HepG2 (cell line): ENCODE data around the gene SEC14L2. TPM values are rescaled to one million over a fixed set of nuclear protein-coding genes. Genes with fewer than 3 reads are reported as not detected.

Experiments
- ATAC-seq: fragments of 200-7000 bp; cut with Tn5 transposase; 3 replicates; pipeline ENCODE4 v1.9.1; 2020; ENCODE audit warnings: mild to moderate bottlenecking, moderate library complexity
- BruUV-seq: library from RNA; stranded (reverse); fragments of 400-500 nt; replicated peaks from 2 replicates; lab custom pipeline; 2021; lab: Mats Ljungman, UMichigan
- CTCF ChIA-PET: fragments of 300-600 bp; formaldehyde crosslinking; extraction: SDS; loops from one replicate; lab custom pipeline; 2021; ENCODE audit warnings: low total read pairs, inconsistent platforms, low intra/inter-chr PET ratio; lab: Yijun Ruan, JAX
- POLR2A ChIA-PET: fragments of 350-600 bp; sonication (Branson Sonifier 250); formaldehyde crosslinking; loops from one replicate; lab custom pipeline; 2020; ENCODE audit warnings: antibody characterized with exemption, inconsistent platforms; lab: Yijun Ruan, JAX
- DNase-seq: peaks from one replicate; pipeline ENCODE4 v3.0.0-alpha.2; 2015; ENCODE audit warnings: low spot score
- FAIRE-seq: peaks from 3 replicates; lab custom pipeline; 2011; peaks lifted over from hg19 to GRCh38; lab: Jason Lieb, UNC
- H2AFZ ChIP-seq: one replicate; pipeline ENCODE4 v1.6.1; 2011; ENCODE audit warnings: low read length, inconsistent platforms
- H3K27ac ChIP-seq: fragments of 300-600 bp; 3 replicates; pipeline ENCODE4 v1.8.0; 2011; ENCODE audit warnings: mixed run types, mild to moderate bottlenecking, mixed read lengths, low read length, inconsistent platforms; ENCODE audit not compliant: insufficient read depth; ENCODE audit errors: extremely low read length
- H3K27me3 ChIP-seq, 2 experiments: fragments of 200-600 bp in 1 of 2; 2 replicates in 1 of 2; 3 replicates in 1 of 2; pipeline versions ENCODE4 v1.6.0 to v1.8.0; 2011; ENCODE audit warnings: low read length in 2 of 2, mild to moderate bottlenecking in 2 of 2, moderate library complexity in 2 of 2, inconsistent platforms in 1 of 2; ENCODE audit not compliant: insufficient read depth in 2 of 2, control insufficient read depth in 1 of 2
- H3K36me3 ChIP-seq, 2 experiments: fragments of 200-600 bp in 1 of 2; replicated peaks in 1 of 2; 2 replicates in 1 of 2; 3 replicates in 1 of 2; pipeline versions ENCODE4 v1.5.1 to v1.8.0; 2011; ENCODE audit warnings: low read length in 2 of 2, inconsistent platforms in 1 of 2; ENCODE audit not compliant: insufficient read depth in 2 of 2, control insufficient read depth in 1 of 2
- H3K4me1 ChIP-seq: 2 replicates; pipeline ENCODE4 v1.5.1; 2012; ENCODE audit warnings: low read length, inconsistent platforms; ENCODE audit not compliant: insufficient read depth
- H3K4me2 ChIP-seq: 2 replicates; pipeline ENCODE4 v1.6.0; 2011; ENCODE audit warnings: low read depth, low read length, inconsistent platforms
- H3K4me3 ChIP-seq, 3 experiments: fragments of 200-600 bp in 1 of 3; sonication (generic), shearing (Covaris generic) in 1 of 3; replicated peaks in 1 of 3; 2 replicates each; pipeline ENCODE4 v1.5.1; 2011 to 2016; ENCODE audit warnings: low read length in 3 of 3, inconsistent platforms in 2 of 3, low read depth in 2 of 3, mild to moderate bottlenecking in 2 of 3, control low read depth in 1 of 3, mixed read lengths in 1 of 3; ENCODE audit not compliant: insufficient read depth in 1 of 3
- H3K79me2 ChIP-seq: one replicate; pipeline ENCODE4 v1.6.1; 2011; ENCODE audit warnings: low read length, inconsistent platforms; ENCODE audit not compliant: insufficient read depth
- H3K9ac ChIP-seq: 2 replicates; pipeline ENCODE4 v1.6.0; 2011; ENCODE audit warnings: mild to moderate bottlenecking, low read depth, low read length, inconsistent platforms; ENCODE audit not compliant: insufficient read depth
- H3K9me3 ChIP-seq: 2 replicates; pipeline ENCODE4 v1.5.1; 2012; ENCODE audit warnings: mild to moderate bottlenecking, low read length
- H4K20me1 ChIP-seq: 2 replicates; pipeline ENCODE4 v1.6.0; 2011; ENCODE audit warnings: inconsistent platforms, mild to moderate bottlenecking, low read length, moderate library complexity; ENCODE audit not compliant: insufficient read depth
- ETS1 ChIP-seq: sonication (generic); formaldehyde crosslinking; IDR thresholded peaks from 2 replicates; pipeline ENCODE4 v1.4.0; 2020; ENCODE audit warnings: missing genetic modification reagents
- HNRNPK ChIP-seq: fragments of 200-400 bp; formaldehyde crosslinking; IDR thresholded peaks from 2 replicates; pipeline ENCODE4 v1.6.1; 2018; ENCODE audit warnings: low read length, low read depth, moderate library complexity, mild to moderate bottlenecking; ENCODE audit not compliant: poor library complexity, severe bottlenecking
- KAT8 ChIP-seq: IDR thresholded peaks from 2 replicates; pipeline ENCODE4 v1.6.1; 2016; ENCODE audit warnings: missing genetic modification reagents, missing compliant biosample characterization
- MBNL3 ChIP-seq: fragments of 250-450 bp; sonication (Bioruptor Pico); conservative IDR thresholded peaks from 2 replicates; pipeline ENCODE4 v1.8.0; 2022; ENCODE audit warnings: mild to moderate bottlenecking, inconsistent platforms
- MEIS1 ChIP-seq: sonication (generic); formaldehyde crosslinking; IDR thresholded peaks from 2 replicates; pipeline ENCODE4 v1.9.0; 2021; ENCODE audit warnings: mild to moderate bottlenecking, missing genetic modification reagents, moderate library complexity, borderline replicate concordance
- PCBP1 ChIP-seq: fragments of 200-400 bp; formaldehyde crosslinking; IDR thresholded peaks from 2 replicates; pipeline ENCODE4 v1.6.1; 2017; ENCODE audit warnings: mild to moderate bottlenecking, low read depth, low read length, borderline replicate concordance
- PTBP1 ChIP-seq: fragments of 200-400 bp; formaldehyde crosslinking; IDR thresholded peaks from 2 replicates; pipeline ENCODE4 v1.6.1; 2018; ENCODE audit warnings: low read length, low read depth; ENCODE audit not compliant: poor library complexity, severe bottlenecking
- RELA ChIP-seq: sonication (generic); formaldehyde crosslinking; IDR thresholded peaks from 2 replicates; pipeline ENCODE4 v1.4.0; 2020; ENCODE audit warnings: missing genetic modification reagents
- SIX4 ChIP-seq: sonication (generic); formaldehyde crosslinking; IDR thresholded peaks from 2 replicates; pipeline ENCODE4 v1.4.0; 2020; ENCODE audit warnings: missing genetic modification reagents
- TEAD3 ChIP-seq: optimal IDR thresholded peaks from 2 replicates; pipeline ENCODE3; 2016; ENCODE audit warnings: borderline replicate concordance
- ZNF12 ChIP-seq: sonication (generic); formaldehyde crosslinking; IDR thresholded peaks from 2 replicates; pipeline ENCODE4 v1.5.0; 2020; ENCODE audit warnings: missing genetic modification reagents
- ZNF20 ChIP-seq: sonication (generic); formaldehyde crosslinking; IDR thresholded peaks from 2 replicates; pipeline ENCODE4 v1.4.0; 2020; ENCODE audit warnings: mild to moderate bottlenecking, moderate library complexity, missing genetic modification reagents
- ZNF33A ChIP-seq: sonication (generic); formaldehyde crosslinking; IDR thresholded peaks from 2 replicates; pipeline ENCODE4 v1.5.1; 2020; ENCODE audit warnings: missing genetic modification reagents, mild to moderate bottlenecking, moderate library complexity, borderline replicate concordance
- ZNF430 ChIP-seq: sonication (generic); formaldehyde crosslinking; IDR thresholded peaks from 2 replicates; pipeline ENCODE4 v1.9.0; 2021; ENCODE audit warnings: mild to moderate bottlenecking, missing genetic modification reagents
- ZNF432 ChIP-seq: sonication (generic); formaldehyde crosslinking; IDR thresholded peaks from 2 replicates; pipeline ENCODE4 v1.5.0; 2020; ENCODE audit warnings: missing genetic modification reagents, mild to moderate bottlenecking, borderline replicate concordance
- ZNF691 ChIP-seq: sonication (generic); formaldehyde crosslinking; IDR thresholded peaks from 2 replicates; pipeline ENCODE4 v1.4.0; 2020; ENCODE audit warnings: missing genetic modification reagents, low read depth, mild to moderate bottlenecking, borderline replicate concordance
- WGBS: methylation state at CpG from one replicate; pipeline ENCODE4 v1.1.6; 2017; ENCODE audit warnings: low lambda C conversion rate; 5-methylcytosine and 5-hydroxymethylcytosine counted together
- in situ Hi-C: cut with HindIII; loops from 2 replicates; pipeline ENCODE4 v1.10.0; 2017; ENCODE audit warnings: low pct_unique_long_range_greater_than_20kb; ENCODE audit not compliant: extremely low pct_ligation_motif_present
- intact Hi-C: fragments of 100-400 bp; cut with micrococcal nuclease; formaldehyde crosslinking; loops from one replicate; pipeline ENCODE4 v1.10.0; 2022; ENCODE audit not compliant: unreplicated experiment
- polyA plus RNA-seq, 8 experiments: library from polyadenylated mRNA; depleted of rRNA in 3 of 8; stranded (reverse) in 7 of 8; unstranded in 1 of 8; fragments of >200 nt; fragmentation: Illumina TruSeq in 4 of 8; extraction: Trizol in 4 of 8; gene quantifications; 2 replicates each; pipeline versions ENCODE4 v1.2.1 to v1.2.3, GENCODE V29; 2011 to 2016; ENCODE audit warnings: low read depth in 4 of 8, missing spikeins in 1 of 8, mixed read lengths in 1 of 8; ENCODE audit not compliant: insufficient read depth in 1 of 8
- total RNA-seq, 5 experiments: library from RNA; depleted of rRNA; stranded (reverse); fragments of >200 nt; fragmentation: Illumina TruSeq; extraction: Trizol; gene quantifications; 2 replicates each; pipeline ENCODE4 v1.2.3, GENCODE V29; 2016; ENCODE audit warnings: low read depth in 1 of 5

The SEC14L2 gene
- total and polyA plus RNA-seq, 2 of the 13 experiments (the other 11 are each of a cell fraction or from before 2014, with no cell fraction given), result 4.1 to 5.1 TPM

GRCh38 chr22:30393322-30393680 lies 3.5 kb upstream of the SEC14L2 start:
- H3K4me2 ChIP-seq, result no peak overlapping the region
- intact Hi-C loops (no loop called here), in situ Hi-C loops (loop anchor here (5.0 to 25.0 kb wide), 3 partner anchors 34 to 281 kb away; partner anchors contain the start of gene MTFP1)
- no peaks in the 10 kb centered on the region for H3K79me2 ChIP-seq
- H3K4me1 ChIP-seq, result peaks cover 60% of the 10 kb centered on the region
- no peak for DNase-seq
- ChIA-PET CTCF (interaction anchor here (3.4 kb wide), 1 partner anchor 92 kb away, joined by 29 read pairs; no protein-coding TSS in a partner anchor), POLR2A (interaction anchor here (10.2 kb wide), 1 partner anchor 30 kb away, joined by 164 read pairs; the partner anchor contains the start of gene MTFP1)
- no peak overlapping the region for H2AFZ ChIP-seq
- peaks cover 0 to 4% of the 10 kb centered on the region in 2 experiments; a peak in 1 of 5 replicates for H3K27me3 ChIP-seq
- WGBS, result 71% methylated on average over 4 of the region's 7 CpGs
- H3K36me3 ChIP-seq, result no peaks in the 10 kb centered on the region
- no peak overlapping the region for H3K9ac ChIP-seq
- FAIRE-seq, result no peak
- H3K9me3 ChIP-seq, result no peaks in the 10 kb centered on the region; the same call in 1 of the 2 replicates
- no peak overlapping the region for H3K4me3 ChIP-seq
- ATAC-seq, result no peak
- TF ChIP-seq ZNF691 (CRISPR knock-in tag), result peak; percentile 90
- no peak for TF ChIP-seq ZNF430 (CRISPR knock-in tag)
- TF ChIP-seq, all 625 proteins: peak for 1
- no TSS peak for BruUV-seq
- Histone ChIP-seq H3K27ac (no peak overlapping the region), H4K20me1 (no peaks in the 10 kb centered on the region)

GRCh38 chr22:30393885-30394284 lies 2.9 kb upstream of the SEC14L2 start:
- Histone ChIP-seq H3K27me3 (peaks cover 0 to 4% of the 10 kb centered on the region in 2 experiments; a peak in 1 of 5 replicates), H3K27ac (no peak overlapping the region), H3K9me3 (no peaks in the 10 kb centered on the region; the same call in 1 of the 2 replicates), H4K20me1 (no peaks in the 10 kb centered on the region), H3K4me2 (no peak overlapping the region), H3K36me3 (no peaks in the 10 kb centered on the region), H3K4me3 (no peak overlapping the region), H2AFZ (no peak overlapping the region), H3K79me2 (no peaks in the 10 kb centered on the region), H3K4me1 (peaks cover 66% of the 10 kb centered on the region), H3K9ac (no peak overlapping the region)
- no peak for ATAC-seq
- BruUV-seq, result no TSS peak
- WGBS, result 37% methylated on average over 3 of the region's 3 CpGs
- ChIA-PET CTCF (no interaction called here), POLR2A (interaction anchor here (10.2 kb wide), 1 partner anchor 30 kb away, joined by 164 read pairs; the partner anchor contains the start of gene MTFP1)
- intact Hi-C loops (no loop called here), in situ Hi-C loops (loop anchor here (5.0 to 25.0 kb wide), 3 partner anchors 33 to 282 kb away; partner anchors contain the start of gene MTFP1)
- no peak for FAIRE-seq
- no peak for TF ChIP-seq ZNF33A (CRISPR knock-in tag)
- no peak for TF ChIP-seq PCBP1
- TF ChIP-seq ZNF20 (CRISPR knock-in tag), result no peak
- TF ChIP-seq PTBP1, result no peak
- TF ChIP-seq HNRNPK, result no peak
- no peak for TF ChIP-seq ZNF12 (CRISPR knock-in tag)
- TF ChIP-seq SIX4 (CRISPR knock-in tag), result no peak
- TF ChIP-seq ETS1 (CRISPR knock-in tag), result no peak
- no peak for TF ChIP-seq KAT8 (CRISPR knock-in tag)
- TF ChIP-seq MBNL3, result no peak
- no peak for TF ChIP-seq TEAD3 (CRISPR knock-in tag)
- TF ChIP-seq RELA (CRISPR knock-in tag), result no peak
- TF ChIP-seq ZNF432 (CRISPR knock-in tag), result no peak
- TF ChIP-seq MEIS1 (CRISPR knock-in tag), result no peak
- no peak for DNase-seq
